Gastroesophageal sphincter (tissue), 3 donors: Measurements from ENCODE around the gene CARS2.

ENCODE experiments used
- CTCF ChIP-seq, 4 experiments: fragments of 200-600 bp in 2 of 4; fragments of 450-650 bp in 2 of 4; sonication (generic) in 1 of 4; IDR thresholded peaks; one replicate each; pipeline ENCODE4 v1.5.1; 2017 to 2019; ENCODE audit warnings: antibody characterized with exemption in 4 of 4, mild to moderate bottlenecking in 2 of 4, moderate library complexity in 2 of 4
- POLR2A ChIP-seq, 2 donors: fragments of 450-650 bp; IDR thresholded peaks; one replicate each; pipeline ENCODE4 v1.6.1; 2017; ENCODE audit warnings: antibody characterized with exemption in 2 of 2, mild to moderate bottlenecking in 2 of 2, moderate library complexity in 1 of 2

- TF ChIP-seq POLR2A (IDR thresholded peaks at IDR 0.05) (no peak), CTCF (IDR thresholded peaks at IDR 0.05) (no peak)
Measured at GRCh38 chr13:110661256-110661655, 44.7 kb downstream of the CARS2 start.
